Glutamatergic neuron (in vitro differentiated cells): ENCODE results near the gene TSPAN17. TPM values are rescaled to one million over a fixed set of nuclear protein-coding genes. Genes with fewer than 3 reads are reported as not detected.

Experiments
- DNase-seq: peaks from one replicate; pipeline ENCODE4 v3.0.0; 2022
- H3K27ac Mint-ChIP-seq: one replicate; pipeline ENCODE4 v1.8.0; 2020; ENCODE audit warnings: mild to moderate bottlenecking, mixed read lengths, inconsistent platforms; ENCODE audit not compliant: unreplicated experiment
- H3K27me3 Mint-ChIP-seq: one replicate; pipeline ENCODE4 v1.8.0; 2020; ENCODE audit warnings: mild to moderate bottlenecking, moderate library complexity, mixed read lengths, inconsistent platforms; ENCODE audit not compliant: unreplicated experiment
- H3K36me3 Mint-ChIP-seq: one replicate; pipeline ENCODE4 v1.8.0; 2020; ENCODE audit warnings: mild to moderate bottlenecking, mixed read lengths, inconsistent platforms; ENCODE audit not compliant: unreplicated experiment
- H3K4me1 Mint-ChIP-seq: one replicate; pipeline ENCODE4 v1.8.0; 2020; ENCODE audit warnings: mild to moderate bottlenecking, low read depth, mixed read lengths, inconsistent platforms; ENCODE audit not compliant: unreplicated experiment
- H3K4me3 Mint-ChIP-seq: one replicate; pipeline ENCODE4 v1.8.0; 2020; ENCODE audit warnings: mild to moderate bottlenecking, mixed read lengths, inconsistent platforms; ENCODE audit not compliant: unreplicated experiment
- H3K9me3 Mint-ChIP-seq: one replicate; pipeline ENCODE4 v1.8.0; 2020; ENCODE audit warnings: mild to moderate bottlenecking, moderate library complexity, mixed read lengths, inconsistent platforms; ENCODE audit not compliant: unreplicated experiment
- total RNA-seq: library from RNA; stranded (reverse); fragmentation: NEBNext Ultra II Directional; extraction: Animal tissue kit (Norgen Biotek cat#: 25700); gene quantifications from one replicate; pipeline ENCODE4 v1.2.1, GENCODE V29; 2021; ENCODE audit not compliant: unreplicated experiment
- TF ChIP-seq, protein P1 (sequence below): fragments of 200-600 bp; sonication (generic); IDR thresholded peaks from one replicate; pipeline ENCODE4 v1.5.0; 2021; ENCODE audit not compliant: partially characterized antibody, unreplicated experiment

The TSPAN17 gene
- total RNA-seq, 1 donor from 2014 or later = 97.2 TPM

DNA sequence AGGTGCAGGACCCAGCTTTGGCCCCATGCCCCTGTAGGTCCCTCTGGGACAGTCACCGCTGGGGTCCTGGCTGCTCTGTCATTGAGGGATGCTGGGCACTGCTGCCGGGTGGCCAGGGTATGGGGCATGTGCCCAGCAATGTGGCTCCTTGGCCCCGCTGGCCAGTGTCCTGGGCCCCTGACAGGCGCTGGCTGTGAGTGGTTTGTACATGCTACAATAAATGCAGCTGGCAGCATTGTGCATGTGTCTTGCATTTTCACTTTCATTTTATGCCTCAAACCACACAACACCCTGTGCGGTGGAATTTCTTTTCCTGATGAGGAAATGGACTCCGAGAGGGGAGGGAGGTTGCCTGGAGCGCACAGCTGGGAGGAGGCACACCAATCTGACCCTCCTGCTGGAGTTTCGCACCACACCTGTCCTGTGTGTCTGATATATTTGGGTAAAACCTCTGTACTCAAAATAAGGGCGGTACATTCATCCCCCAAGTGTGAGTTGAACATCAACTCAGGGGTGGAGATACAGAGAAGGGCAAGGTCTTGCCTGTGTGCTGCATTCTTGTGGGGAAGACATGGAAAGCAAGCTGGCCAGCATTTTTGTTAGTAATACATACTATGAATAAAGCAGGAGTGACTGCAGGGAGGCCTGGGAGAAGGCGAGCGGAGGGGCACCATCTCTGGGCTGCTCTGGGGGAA, 11.7 kb downstream of the TSPAN17 start:
- TF ChIP-seq, protein P1, sequence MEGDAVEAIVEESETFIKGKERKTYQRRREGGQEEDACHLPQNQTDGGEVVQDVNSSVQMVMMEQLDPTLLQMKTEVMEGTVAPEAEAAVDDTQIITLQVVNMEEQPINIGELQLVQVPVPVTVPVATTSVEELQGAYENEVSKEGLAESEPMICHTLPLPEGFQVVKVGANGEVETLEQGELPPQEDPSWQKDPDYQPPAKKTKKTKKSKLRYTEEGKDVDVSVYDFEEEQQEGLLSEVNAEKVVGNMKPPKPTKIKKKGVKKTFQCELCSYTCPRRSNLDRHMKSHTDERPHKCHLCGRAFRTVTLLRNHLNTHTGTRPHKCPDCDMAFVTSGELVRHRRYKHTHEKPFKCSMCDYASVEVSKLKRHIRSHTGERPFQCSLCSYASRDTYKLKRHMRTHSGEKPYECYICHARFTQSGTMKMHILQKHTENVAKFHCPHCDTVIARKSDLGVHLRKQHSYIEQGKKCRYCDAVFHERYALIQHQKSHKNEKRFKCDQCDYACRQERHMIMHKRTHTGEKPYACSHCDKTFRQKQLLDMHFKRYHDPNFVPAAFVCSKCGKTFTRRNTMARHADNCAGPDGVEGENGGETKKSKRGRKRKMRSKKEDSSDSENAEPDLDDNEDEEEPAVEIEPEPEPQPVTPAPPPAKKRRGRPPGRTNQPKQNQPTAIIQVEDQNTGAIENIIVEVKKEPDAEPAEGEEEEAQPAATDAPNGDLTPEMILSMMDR = no peak
- Mint-ChIP-seq H3K4me1 (peaks cover 7% of the 10 kb centered on the region), H3K27ac (no peak overlapping the region), H3K36me3 (no peaks in the 10 kb centered on the region), H3K4me3 (no peak overlapping the region), H3K9me3 (no peaks in the 10 kb centered on the region), H3K27me3 (peaks cover 7% of the 10 kb centered on the region)
- no peak for DNase-seq

DNA sequence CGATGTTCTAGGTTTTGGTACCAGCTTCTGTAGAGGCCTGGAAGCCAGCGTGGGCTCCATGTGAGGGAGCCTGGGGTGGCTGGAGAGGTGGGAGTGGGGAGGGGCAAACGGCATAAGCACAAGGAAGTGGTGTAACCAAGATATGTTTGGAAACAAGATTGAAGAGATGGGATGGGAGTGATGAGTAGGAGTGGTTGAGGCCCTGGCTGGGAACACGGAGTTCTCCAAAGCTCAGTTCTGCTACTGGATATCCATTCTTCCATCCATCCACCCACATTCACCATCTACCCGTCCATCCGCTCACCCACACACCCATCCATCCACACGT, 12.2 kb downstream of the TSPAN17 start:
- H3K4me3 Mint-ChIP-seq = no peak overlapping the region
- no peaks in the 10 kb centered on the region for H3K36me3 Mint-ChIP-seq
- H3K27ac Mint-ChIP-seq = no peak overlapping the region
- TF ChIP-seq, protein P1 = no peak
- peaks cover 8% of the 10 kb centered on the region for H3K4me1 Mint-ChIP-seq
- H3K27me3 Mint-ChIP-seq = peaks cover 7% of the 10 kb centered on the region
- H3K9me3 Mint-ChIP-seq = no peaks in the 10 kb centered on the region
- no peak for DNase-seq

DNA sequence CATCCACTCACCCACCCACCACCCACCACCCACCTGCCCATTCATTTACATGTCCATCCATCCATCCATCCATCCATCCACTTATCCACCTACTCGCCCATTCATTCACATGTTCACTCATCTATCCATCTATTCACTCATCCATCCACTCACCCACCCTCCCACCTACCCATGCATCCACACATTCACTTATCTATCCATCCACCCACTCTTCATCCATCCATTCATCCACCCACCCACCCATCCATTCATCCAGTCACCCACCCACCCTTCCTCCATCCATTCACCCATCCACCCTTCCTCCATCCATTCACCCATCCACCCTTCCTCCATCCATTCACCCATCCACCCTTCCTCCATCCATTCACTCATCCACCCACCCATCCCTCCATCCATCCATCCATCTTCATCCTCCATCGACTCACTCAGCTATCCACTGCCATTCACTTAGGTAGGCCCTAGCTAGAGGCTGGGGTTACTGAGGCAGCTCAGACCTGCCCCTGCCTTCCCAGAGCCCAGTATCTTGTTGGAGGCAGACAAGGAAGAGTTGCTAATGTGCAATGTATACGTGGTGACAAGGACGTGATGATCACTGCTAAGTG, 12.7 kb downstream of the TSPAN17 start:
- Mint-ChIP-seq H3K4me1 (peaks cover 10% of the 10 kb centered on the region), H3K36me3 (no peaks in the 10 kb centered on the region), H3K4me3 (no peak overlapping the region), H3K27me3 (peaks cover 6% of the 10 kb centered on the region), H3K9me3 (no peaks in the 10 kb centered on the region), H3K27ac (no peak overlapping the region)
- no peak for DNase-seq
- TF ChIP-seq, protein P1 = no peak

DNA sequence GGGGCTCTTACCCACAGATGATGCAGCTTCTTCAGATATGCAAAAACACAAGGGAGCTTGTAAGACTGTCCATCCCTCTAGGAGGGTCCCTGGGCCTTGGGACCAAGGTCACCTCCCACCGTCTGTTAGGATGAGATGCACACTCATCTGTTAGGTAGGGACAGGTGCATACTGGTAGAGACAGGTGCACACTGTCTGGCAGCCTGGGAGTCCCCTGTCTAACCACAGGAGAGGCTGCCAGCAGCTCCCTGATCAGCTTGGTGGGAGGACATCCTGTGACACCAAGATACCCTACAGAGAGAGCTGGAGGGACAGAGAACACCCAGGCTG, 13.2 kb downstream of the TSPAN17 start:
- Mint-ChIP-seq H3K36me3 (no peaks in the 10 kb centered on the region), H3K9me3 (no peaks in the 10 kb centered on the region), H3K4me1 (peaks cover 11% of the 10 kb centered on the region), H3K27ac (no peak overlapping the region), H3K27me3 (peaks cover 5% of the 10 kb centered on the region), H3K4me3 (no peak overlapping the region)
- TF ChIP-seq, protein P1 = no peak
- no peak for DNase-seq

DNA sequence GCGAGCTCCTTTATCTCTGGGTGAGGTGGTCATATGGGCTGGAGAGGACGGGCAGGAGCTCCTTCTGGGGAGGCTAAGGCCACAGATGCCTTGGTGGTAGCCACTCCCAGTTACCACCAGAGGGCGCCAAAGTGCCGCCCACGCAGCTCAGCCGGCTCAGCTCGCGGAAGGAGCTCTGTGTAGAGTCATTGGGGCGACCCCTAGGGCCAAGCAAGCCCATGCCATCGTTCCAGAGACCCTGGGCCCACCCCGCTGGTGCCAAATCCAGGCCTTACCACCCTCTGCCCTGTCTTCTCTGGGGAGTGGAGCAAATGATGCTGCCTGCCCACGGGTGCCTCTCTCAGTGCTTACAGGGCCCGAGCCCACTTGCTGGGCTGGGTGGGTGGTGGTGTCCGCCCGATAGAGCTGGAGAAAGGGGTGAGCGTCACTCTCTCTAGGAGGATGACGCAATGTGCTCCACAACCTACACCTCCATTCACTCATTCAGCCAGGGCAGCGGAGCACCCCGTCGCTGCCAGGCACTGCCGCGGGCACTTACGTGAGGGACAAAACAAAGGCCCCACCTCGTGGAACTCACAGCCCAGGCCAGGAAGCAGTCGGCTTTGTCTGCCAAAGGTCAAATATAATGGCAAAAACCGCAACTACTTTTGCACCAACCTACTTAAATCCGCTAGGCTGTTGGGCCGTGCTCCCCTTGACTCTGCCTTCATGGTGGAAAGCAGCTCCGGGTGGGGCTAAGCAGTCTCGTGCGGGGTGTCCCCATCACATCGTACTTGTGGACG, 13.8 kb downstream of the TSPAN17 start:
- TF ChIP-seq, protein P1 = peak; percentile 99
- DNase-seq = peak; percentile 87
- peaks cover 11% of the 10 kb centered on the region for H3K4me1 Mint-ChIP-seq
- peaks cover 5% of the 10 kb centered on the region for H3K27me3 Mint-ChIP-seq
- no peaks in the 10 kb centered on the region for H3K9me3 Mint-ChIP-seq
- H3K36me3 Mint-ChIP-seq = no peaks in the 10 kb centered on the region
- H3K27ac Mint-ChIP-seq = no peak overlapping the region
- no peak overlapping the region for H3K4me3 Mint-ChIP-seq
